ENCODE data around the gene MMP11. TPM values are rescaled to one million over a fixed set of nuclear protein-coding genes. Genes with fewer than 3 reads are reported as not detected.

The MMP11 gene
- total and polyA plus RNA-seq, 2 of the 13 experiments (the other 11 are each of a cell fraction or from before 2014, with no cell fraction given): 8.9 to 28.6 TPM

- no peak for TF ChIP-seq ZNF724P (CRISPR knock-in tag; IDR thresholded peaks at IDR 0.05; ENCODE audit: borderline replicate concordance)
- no peak for TF ChIP-seq MAX (IDR thresholded peaks at IDR 0.05)
- peak; percentile 41; the same call in 1 of the 2 replicates for TF ChIP-seq ZNF350 (CRISPR knock-in tag; IDR thresholded peaks at IDR 0.05; ENCODE audit: borderline replicate concordance, low read depth)
- TF ChIP-seq NFKB2 (CRISPR knock-in tag; IDR thresholded peaks at IDR 0.05; ENCODE audit: borderline replicate concordance): no peak
- TF ChIP-seq SIN3A (IDR thresholded peaks at IDR 0.05; ENCODE audit: borderline replicate concordance, low read depth, low read length): peak; percentile 14; the same call in 1 of the 2 replicates
- TF ChIP-seq YEATS4 (CRISPR knock-in tag; IDR thresholded peaks at IDR 0.05; ENCODE audit: borderline replicate concordance): no peak
- TF ChIP-seq ZNF343 (CRISPR knock-in tag; IDR thresholded peaks at IDR 0.05): no peak
- TF ChIP-seq ARID5B (CRISPR knock-in tag; IDR thresholded peaks at IDR 0.05): peak; percentile 51; the same call in 1 of the 2 replicates
- TF ChIP-seq KLF12 (CRISPR knock-in tag; IDR thresholded peaks at IDR 0.05; ENCODE audit: borderline replicate concordance): no peak
- peak; percentile 32; the same call in 1 of the 2 replicates for TF ChIP-seq SOX5 (CRISPR knock-in tag; IDR thresholded peaks at IDR 0.05; ENCODE audit: borderline replicate concordance)
- TF ChIP-seq GATAD1 (CRISPR knock-in tag; IDR thresholded peaks at IDR 0.05): no peak
- TF ChIP-seq HNRNPH1 (optimal IDR thresholded peaks at IDR 0.05; ENCODE audit: low read depth, low read length): no peak
- no peak for TF ChIP-seq MED13 (CRISPR knock-in tag; IDR thresholded peaks at IDR 0.05)
- no peak for TF ChIP-seq ATF2 (CRISPR knock-in tag; IDR thresholded peaks at IDR 0.05)
- TF ChIP-seq ZNF639 (CRISPR knock-in tag; conservative IDR thresholded peaks at IDR 0.05): no peak
- TF ChIP-seq ZFP62 (CRISPR knock-in tag; IDR thresholded peaks at IDR 0.05): no peak
- peak; percentile 71 for TF ChIP-seq THAP11 (CRISPR knock-in tag; IDR thresholded peaks at IDR 0.05)
- TF ChIP-seq RFXAP (CRISPR knock-in tag; IDR thresholded peaks at IDR 0.05; ENCODE audit: borderline replicate concordance): no peak
- no peak for TF ChIP-seq DBP (CRISPR knock-in tag; IDR thresholded peaks at IDR 0.05; ENCODE audit: not compliant biosample characterization)
Observed at GRCh38 chr22:23764899-23765881, 7.5 kb upstream of the MMP11 start (continued).
